ENCODE measurements around the gene HOXA3.

DNA sequence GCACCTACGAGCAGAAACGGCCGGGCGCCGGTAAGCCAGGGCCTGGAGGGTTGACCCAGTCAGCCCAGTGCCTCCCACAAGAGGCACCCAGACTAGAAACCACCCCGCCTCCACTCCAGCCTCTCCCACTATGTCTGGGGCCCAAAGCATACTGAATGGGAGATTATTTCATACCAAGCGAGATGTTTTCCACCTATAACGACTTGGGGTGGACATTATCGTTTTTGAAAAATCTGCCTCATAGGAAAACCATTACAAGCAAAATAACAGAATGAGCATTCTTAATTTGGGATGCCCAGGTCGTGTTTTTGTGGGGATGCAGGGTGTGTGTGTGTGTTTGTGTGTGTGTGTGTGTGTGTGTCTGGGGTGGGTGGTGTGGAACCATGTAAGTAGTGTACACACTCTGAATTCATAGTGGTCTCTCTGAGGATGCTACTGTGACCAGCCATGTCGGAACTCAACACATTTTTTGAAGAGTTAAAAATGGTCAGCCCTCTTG lies 6.4 kb downstream of the HOXA3 start:
- TF ChIP-seq, protein P1, sequence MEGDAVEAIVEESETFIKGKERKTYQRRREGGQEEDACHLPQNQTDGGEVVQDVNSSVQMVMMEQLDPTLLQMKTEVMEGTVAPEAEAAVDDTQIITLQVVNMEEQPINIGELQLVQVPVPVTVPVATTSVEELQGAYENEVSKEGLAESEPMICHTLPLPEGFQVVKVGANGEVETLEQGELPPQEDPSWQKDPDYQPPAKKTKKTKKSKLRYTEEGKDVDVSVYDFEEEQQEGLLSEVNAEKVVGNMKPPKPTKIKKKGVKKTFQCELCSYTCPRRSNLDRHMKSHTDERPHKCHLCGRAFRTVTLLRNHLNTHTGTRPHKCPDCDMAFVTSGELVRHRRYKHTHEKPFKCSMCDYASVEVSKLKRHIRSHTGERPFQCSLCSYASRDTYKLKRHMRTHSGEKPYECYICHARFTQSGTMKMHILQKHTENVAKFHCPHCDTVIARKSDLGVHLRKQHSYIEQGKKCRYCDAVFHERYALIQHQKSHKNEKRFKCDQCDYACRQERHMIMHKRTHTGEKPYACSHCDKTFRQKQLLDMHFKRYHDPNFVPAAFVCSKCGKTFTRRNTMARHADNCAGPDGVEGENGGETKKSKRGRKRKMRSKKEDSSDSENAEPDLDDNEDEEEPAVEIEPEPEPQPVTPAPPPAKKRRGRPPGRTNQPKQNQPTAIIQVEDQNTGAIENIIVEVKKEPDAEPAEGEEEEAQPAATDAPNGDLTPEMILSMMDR (conservative IDR thresholded peaks at IDR 0.05) = no peak
- no peak for TF ChIP-seq EZH2 (IDR thresholded peaks at IDR 0.05; ENCODE audit: low read depth)
